DND-41 (cell line): Measurements from ENCODE around the gene PCNT.
"Not testable (repeated sequence)": the region's sequence is repeated elsewhere in the genome, so short reads cannot be mapped to it uniquely, and the experiment has no call there.

ENCODE experiments used
- EZH2 ChIP-seq: IDR thresholded peaks from 3 replicates; pipeline ENCODE4 v1.6.1; 2012; ENCODE audit warnings: borderline replicate concordance, low read depth, mild to moderate bottlenecking, moderate library complexity, low read length, inconsistent platforms; ENCODE audit not compliant: severe bottlenecking
- TF ChIP-seq, protein P1 (sequence below): IDR thresholded peaks from 2 replicates; pipeline ENCODE4 v1.5.1; 2012; ENCODE audit warnings: borderline replicate concordance, low read length, moderate library complexity, mild to moderate bottlenecking; ENCODE audit not compliant: poor library complexity, severe bottlenecking; ENCODE audit errors: extremely low read depth

- TF ChIP-seq, protein P1, sequence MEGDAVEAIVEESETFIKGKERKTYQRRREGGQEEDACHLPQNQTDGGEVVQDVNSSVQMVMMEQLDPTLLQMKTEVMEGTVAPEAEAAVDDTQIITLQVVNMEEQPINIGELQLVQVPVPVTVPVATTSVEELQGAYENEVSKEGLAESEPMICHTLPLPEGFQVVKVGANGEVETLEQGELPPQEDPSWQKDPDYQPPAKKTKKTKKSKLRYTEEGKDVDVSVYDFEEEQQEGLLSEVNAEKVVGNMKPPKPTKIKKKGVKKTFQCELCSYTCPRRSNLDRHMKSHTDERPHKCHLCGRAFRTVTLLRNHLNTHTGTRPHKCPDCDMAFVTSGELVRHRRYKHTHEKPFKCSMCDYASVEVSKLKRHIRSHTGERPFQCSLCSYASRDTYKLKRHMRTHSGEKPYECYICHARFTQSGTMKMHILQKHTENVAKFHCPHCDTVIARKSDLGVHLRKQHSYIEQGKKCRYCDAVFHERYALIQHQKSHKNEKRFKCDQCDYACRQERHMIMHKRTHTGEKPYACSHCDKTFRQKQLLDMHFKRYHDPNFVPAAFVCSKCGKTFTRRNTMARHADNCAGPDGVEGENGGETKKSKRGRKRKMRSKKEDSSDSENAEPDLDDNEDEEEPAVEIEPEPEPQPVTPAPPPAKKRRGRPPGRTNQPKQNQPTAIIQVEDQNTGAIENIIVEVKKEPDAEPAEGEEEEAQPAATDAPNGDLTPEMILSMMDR: not testable (repeated sequence)
- not testable (repeated sequence) for TF ChIP-seq EZH2
Observed at GRCh38 chr21:46403234-46403811, 79.4 kb downstream of the PCNT start.
